GM21528 (cell line): ENCODE data around the gene PGA3.
"Not testable (repeated sequence)": the region's sequence is repeated elsewhere in the genome, so short reads cannot be mapped to it uniquely, and the experiment has no call there.

Experiments
- ATAC-seq: cut with Tn5 transposase; IDR thresholded peaks from one replicate; pipeline ENCODE4 v1.9.1; 2021; ENCODE audit warnings: mild to moderate bottlenecking, moderate library complexity; ENCODE audit not compliant: unreplicated experiment, low FRiP score

The PGA3 gene

DNA sequence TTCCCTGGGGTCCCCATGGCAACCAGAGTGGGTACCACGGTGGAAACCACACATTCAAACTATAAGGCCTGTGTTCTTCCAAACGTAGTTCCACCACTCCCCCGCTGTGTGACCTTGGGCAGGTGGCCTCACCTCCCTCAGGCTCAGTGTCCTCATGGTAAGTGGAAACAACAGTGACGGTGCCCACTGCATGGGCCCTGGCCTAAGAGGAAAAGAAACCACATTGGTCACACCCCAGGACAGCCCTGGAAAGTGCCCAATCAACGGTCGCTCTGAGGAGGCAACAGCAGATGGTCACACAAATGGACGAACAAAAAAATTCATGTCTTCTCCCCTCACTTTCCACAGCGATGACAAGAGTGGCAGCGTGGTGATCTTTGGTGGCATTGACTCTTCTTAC is 44.8 kb downstream of the PGA3 start:
- not testable (repeated sequence) for ATAC-seq

DNA sequence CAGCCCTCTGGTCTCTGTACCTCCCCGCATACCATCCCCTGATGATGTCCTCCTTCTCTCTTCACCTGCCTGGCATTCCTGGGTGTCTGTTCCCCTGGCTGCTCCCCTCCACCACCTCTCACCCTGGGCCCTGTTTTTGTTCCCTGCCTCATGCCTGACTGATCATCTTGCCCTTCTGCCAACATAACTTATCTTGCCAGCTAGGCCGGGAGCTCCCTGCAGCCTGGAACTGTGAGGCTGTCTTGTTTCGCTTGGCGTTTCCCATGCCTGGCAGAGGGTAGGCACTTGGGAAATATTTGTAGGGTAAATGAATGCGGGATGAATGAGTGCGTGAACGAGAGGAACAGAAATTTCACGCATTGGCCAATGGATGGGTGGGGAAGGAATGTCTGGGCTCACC is 45.9 kb downstream of the PGA3 start:
- not testable (repeated sequence) for ATAC-seq

DNA sequence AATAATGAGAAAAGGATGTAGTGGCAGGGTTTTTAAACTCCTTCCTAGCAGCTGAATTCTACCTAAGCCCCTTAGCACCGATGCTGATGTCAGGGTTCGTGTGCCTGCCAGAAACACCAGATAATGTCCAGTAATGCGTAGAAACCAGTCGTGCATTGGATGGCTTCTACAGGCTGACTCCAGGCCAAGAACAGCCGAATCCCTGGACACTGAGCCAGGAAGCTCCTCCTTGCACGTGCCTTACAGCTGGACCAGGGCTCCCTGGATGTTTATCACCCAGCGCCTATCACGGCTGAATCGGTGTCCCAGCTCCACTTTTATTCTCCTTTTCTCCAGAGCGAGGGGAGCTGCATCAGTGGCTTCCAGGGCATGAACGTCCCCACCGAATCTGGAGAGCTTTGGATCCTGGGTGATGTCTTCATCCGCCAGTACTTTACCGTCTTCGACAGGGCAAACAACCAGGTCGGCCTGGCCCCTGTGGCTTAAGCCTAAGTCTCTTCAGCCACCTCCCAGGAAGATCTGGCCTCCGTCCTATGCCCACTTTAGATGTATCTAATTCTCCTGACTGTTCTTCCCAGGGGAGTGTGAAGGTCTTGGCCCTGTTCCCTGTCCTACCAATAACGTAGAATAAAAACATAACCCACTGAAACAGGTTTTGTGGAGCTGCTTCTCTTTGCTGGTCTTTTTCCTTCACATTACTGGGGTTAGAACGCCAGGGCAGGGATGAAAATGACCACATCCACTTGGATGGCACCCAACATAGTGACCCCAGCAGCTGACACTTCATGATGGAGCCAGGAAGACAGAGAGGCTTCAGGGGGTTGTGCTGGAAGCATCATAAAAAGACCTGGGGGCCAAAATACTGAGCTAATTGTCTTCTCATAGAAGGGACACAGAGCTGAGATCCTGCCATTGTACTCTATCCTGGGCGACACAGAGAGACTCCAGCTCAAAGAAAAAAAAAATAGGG is 47.8 kb downstream of the PGA3 start:
- not testable (repeated sequence) for ATAC-seq

DNA sequence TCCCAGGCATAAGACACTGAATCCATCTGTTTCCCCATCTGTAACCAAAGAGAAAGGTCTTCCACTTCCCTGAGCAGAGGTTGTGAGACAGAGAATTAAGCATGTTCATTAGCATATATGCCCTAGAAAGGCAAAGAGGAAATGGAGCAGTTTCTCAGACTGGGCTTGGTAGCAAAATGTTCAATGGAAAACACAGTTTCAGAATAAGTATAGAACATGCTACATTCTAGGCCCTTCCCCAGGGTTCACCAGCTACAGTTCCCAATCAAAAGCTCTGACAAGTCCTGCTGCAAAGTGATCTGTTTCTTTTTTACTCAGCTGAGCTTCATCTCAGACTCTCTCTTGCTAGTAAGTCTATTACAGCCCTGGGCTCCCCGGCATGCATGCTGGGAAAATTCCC is 49.0 kb downstream of the PGA3 start:
- ATAC-seq, result not testable (repeated sequence)

DNA sequence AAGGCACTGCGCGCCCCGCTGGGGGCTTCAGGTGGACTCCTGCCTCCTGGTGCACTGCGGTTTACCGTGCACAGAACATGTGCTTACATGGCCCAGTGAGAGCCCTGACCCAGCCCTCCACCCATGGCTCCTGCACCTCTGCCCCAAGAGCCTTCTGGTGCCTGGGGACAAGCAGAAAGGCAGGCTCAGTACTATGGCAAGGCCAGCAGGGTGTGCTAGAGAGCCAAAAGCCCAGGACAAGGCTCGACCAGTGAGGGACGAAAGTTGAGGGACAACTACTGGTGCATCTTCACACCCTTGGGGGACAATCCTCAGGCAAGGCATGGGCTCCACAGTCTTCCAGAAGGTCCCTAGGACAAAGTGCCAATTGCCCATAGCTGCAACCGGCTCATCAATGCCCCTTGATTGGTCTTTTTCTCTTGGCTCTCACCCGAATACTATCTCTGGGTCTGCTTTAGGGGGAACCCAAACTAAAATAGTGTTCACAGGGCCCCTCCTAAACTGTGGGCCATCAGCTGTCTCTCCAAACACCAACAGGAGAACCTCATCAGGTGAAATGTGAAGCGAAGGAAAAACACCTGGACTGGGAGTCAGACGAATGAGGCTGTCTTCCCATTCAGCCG is 51.2 kb downstream of the PGA3 start:
- no peak for ATAC-seq

DNA sequence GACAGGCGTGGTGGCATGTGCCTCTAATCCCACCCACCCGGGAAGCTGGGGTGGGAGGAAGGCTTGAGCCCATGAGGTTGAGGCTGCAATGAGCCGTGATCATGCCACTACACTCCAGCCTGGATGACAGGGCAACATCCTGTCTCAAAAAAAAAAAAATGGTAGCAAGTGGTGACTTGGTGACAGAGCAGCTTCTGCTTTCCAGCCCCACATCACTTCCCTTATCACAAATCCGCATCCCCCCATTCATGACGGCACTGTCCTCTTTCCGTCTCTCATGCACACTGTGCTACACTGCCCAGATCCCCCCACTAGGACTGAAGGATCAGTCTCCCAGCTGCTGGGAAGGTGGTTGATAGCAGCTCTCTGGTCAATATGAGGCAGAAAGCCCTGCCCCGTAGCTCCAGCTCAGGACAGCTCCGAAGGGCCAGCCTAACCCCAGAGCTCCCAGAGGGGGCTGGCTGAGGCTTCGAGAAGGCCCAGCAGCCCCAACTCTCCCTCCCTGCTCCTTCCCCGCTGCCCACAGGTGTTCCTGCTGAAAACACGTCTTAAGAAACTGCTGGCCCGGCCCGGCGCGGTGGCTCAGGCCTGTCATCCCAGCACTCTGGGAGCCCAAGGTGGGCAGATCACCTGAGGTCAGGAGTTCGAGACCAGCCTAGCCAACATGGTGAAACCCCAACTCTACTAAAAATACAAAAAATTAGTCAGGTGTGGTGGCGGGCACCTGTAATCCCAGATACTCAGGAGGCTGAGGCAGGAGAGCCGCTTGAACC is 53.6 kb downstream of the PGA3 start:
- no peak for ATAC-seq

DNA sequence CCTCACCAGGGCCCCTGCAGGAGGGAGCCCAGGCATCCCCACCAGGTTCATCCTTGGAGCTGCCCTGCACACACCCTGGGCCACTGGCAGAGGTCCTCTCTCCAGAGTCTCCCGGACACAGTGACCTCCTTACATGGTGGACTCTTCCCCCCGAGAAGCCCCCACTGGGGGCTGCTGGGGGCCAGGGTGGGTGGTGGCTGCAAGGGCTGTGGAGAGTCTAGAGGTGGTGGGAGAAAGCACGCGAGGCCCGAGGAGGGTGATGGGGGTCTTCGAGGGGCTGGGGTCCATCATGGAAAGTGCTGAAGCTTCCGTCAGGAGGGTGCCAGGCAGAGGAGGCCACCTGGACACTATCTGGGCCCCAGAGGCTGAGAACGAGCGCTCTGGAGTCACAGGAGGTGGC is 55.2 kb downstream of the PGA3 start:
- ATAC-seq, result no peak

DNA sequence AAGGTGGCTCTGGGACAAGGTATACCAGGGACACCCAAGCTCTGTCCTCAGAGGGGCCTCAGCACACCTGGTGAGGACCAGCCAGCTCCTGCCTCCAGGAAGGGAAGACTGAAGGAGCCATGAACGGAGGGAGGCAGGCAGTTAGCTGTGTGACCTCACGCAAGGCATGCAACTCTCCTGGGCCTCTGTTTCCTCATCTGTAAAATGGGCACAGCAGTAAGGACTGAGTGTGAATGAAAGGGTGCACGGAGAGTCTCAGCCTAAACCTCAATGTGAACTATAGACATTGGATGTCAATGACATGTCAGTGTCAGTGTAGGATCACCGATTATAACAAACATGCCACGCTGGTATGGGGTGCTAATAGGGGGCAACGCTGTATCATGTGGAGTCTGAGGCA is 56.0 kb downstream of the PGA3 start:
- ATAC-seq, result no peak
